ENCODE measurements around the gene UTS2. TPM values are rescaled to one million over a fixed set of nuclear protein-coding genes. Genes with fewer than 3 reads are reported as not detected.

UTS2 gene
- not detected in 2 replicates for total RNA-seq (2014; rRNA removed; shearing (Covaris generic))

GRCh38 chr1:7852804-7853683, at the start of gene UTS2:
TSS of gene UTS2 (minus strand) at chr1:7853065. CDS start at chr1:7853003, 62 bp downstream.
- DNase-seq (ENCODE audit: low spot score) = no peak

GRCh38 chr1:7899741-7900140, 46.9 kb upstream of the UTS2 start:
- peak; percentile 5 for DNase-seq (ENCODE audit: low spot score)

GRCh38 chr1:7898962-7899361, 46.1 kb upstream of the UTS2 start:
- no peak for DNase-seq (ENCODE audit: low spot score)

- DNase-seq (ENCODE audit: low spot score) = no peak
These were observed 44.1 kb upstream of the UTS2 start for GRCh38 chr1:7896994-7897393.

GRCh38 chr1:7893529-7894180, 40.8 kb upstream of the UTS2 start:
- DNase-seq (ENCODE audit: low spot score) = peak; percentile 56

GRCh38 chr1:7891804-7892203, 38.9 kb upstream of the UTS2 start:
- no peak for DNase-seq (ENCODE audit: low spot score)

- DNase-seq (ENCODE audit: low spot score) = no peak
These were observed 38.0 kb upstream of the UTS2 start for GRCh38 chr1:7890853-7891252.

- peak; percentile 9 for DNase-seq (ENCODE audit: low spot score)
These were observed 35.6 kb upstream of the UTS2 start for GRCh38 chr1:7888248-7889081.

GRCh38 chr1:7886405-7886745, 33.5 kb upstream of the UTS2 start:
- DNase-seq (ENCODE audit: low spot score) = no peak

- no peak for DNase-seq (ENCODE audit: low spot score)
These were observed 32.9 kb upstream of the UTS2 start for GRCh38 chr1:7885513-7886404.

GRCh38 chr1:7884757-7885156, 31.9 kb upstream of the UTS2 start:
- no peak for DNase-seq (ENCODE audit: low spot score)

- no peak for DNase-seq (ENCODE audit: low spot score)
These were observed 26.4 kb upstream of the UTS2 start for GRCh38 chr1:7879228-7879627.

GRCh38 chr1:7878027-7878426, 25.2 kb upstream of the UTS2 start:
- no peak for DNase-seq (ENCODE audit: low spot score)

GRCh38 chr1:7873801-7874795, 21.2 kb upstream of the UTS2 start:
- DNase-seq (ENCODE audit: low spot score) = no peak

GRCh38 chr1:7871136-7871535, 18.3 kb upstream of the UTS2 start:
- no peak for DNase-seq (ENCODE audit: low spot score)

- no peak for DNase-seq (ENCODE audit: low spot score)
These were observed 16.5 kb upstream of the UTS2 start for GRCh38 chr1:7869136-7869920.

GRCh38 chr1:7868070-7868780, 15.4 kb upstream of the UTS2 start:
- no peak for DNase-seq (ENCODE audit: low spot score)

- DNase-seq (ENCODE audit: low spot score) = no peak
These were observed 13.1 kb upstream of the UTS2 start for GRCh38 chr1:7865978-7866377.

Measured in H4 (cell line).